Common myeloid progenitor, CD34-positive (primary cell): ENCODE data around the gene HTR2A. TPM values are rescaled to one million over a fixed set of nuclear protein-coding genes. Genes with fewer than 3 reads are reported as not detected.

Source experiments
- CTCF ChIA-PET: fragments of 350-600 bp; sonication (Branson Sonifier 250); formaldehyde crosslinking; loops from one replicate; lab custom pipeline; 2021; ENCODE audit warnings: antibody characterized with exemption; lab: Charles Lee
- POLR2A ChIA-PET: fragments of 350-600 bp; sonication (Branson Sonifier 250); formaldehyde crosslinking; loops from one replicate; lab custom pipeline; 2021; ENCODE audit warnings: antibody characterized with exemption; lab: Charles Lee
- DNase-seq, 3 donors: peaks; one replicate each; pipeline versions ENCODE4 v3.0.0 to v3.0.0-alpha.2; 2013
- H3K27ac ChIP-seq, 2 experiments: 1 replicate in 1 of 2; 2 replicates in 1 of 2; pipeline ENCODE4 v1.7.0; 2013; ENCODE audit warnings: inconsistent platforms in 2 of 2, low read length in 2 of 2, mild to moderate bottlenecking in 2 of 2, low read depth in 1 of 2, moderate library complexity in 1 of 2; ENCODE audit not compliant: severe bottlenecking in 2 of 2, insufficient read depth in 1 of 2, poor library complexity in 1 of 2
- H3K27me3 ChIP-seq, 5 experiments: replicated peaks in 2 of 5; 1 replicate in 3 of 5; 2 replicates in 2 of 5; pipeline versions ENCODE4 v1.6.1 to v1.7.0; 2013; ENCODE audit warnings: low read length in 4 of 5, mild to moderate bottlenecking in 2 of 5, moderate library complexity in 2 of 5, inconsistent platforms in 1 of 5; ENCODE audit not compliant: insufficient read depth in 5 of 5, control insufficient read depth in 4 of 5
- H3K36me3 ChIP-seq, 4 experiments: 1 replicate in 2 of 4; 2 replicates in 2 of 4; pipeline versions ENCODE4 v1.6.1 to v1.7.0; 2013; ENCODE audit warnings: low read length in 3 of 4, control low read depth in 1 of 4, mild to moderate bottlenecking in 1 of 4; ENCODE audit not compliant: control insufficient read depth in 4 of 4, insufficient read depth in 4 of 4
- H3K4me1 ChIP-seq, 4 experiments: 1 replicate in 3 of 4; 2 replicates in 1 of 4; pipeline versions ENCODE4 v1.6.1 to v1.7.1; 2013; ENCODE audit warnings: low read length in 3 of 4, mild to moderate bottlenecking in 3 of 4, control low read depth in 1 of 4, inconsistent platforms in 1 of 4, moderate library complexity in 1 of 4; ENCODE audit not compliant: control insufficient read depth in 4 of 4, insufficient read depth in 4 of 4; ENCODE audit errors: control extremely low read depth in 1 of 4
- H3K4me3 ChIP-seq, 7 experiments: 1 replicate in 4 of 7; 2 replicates in 3 of 7; pipeline versions ENCODE4 v1.5.1 to v1.7.0; 2013; ENCODE audit warnings: mild to moderate bottlenecking in 7 of 7, low read length in 6 of 7, moderate library complexity in 6 of 7, inconsistent platforms in 2 of 7, low read depth in 2 of 7, control low read depth in 1 of 7; ENCODE audit not compliant: insufficient read depth in 4 of 7, control insufficient read depth in 1 of 7; ENCODE audit errors: extremely low read depth in 1 of 7
- H3K9me3 ChIP-seq, 5 experiments: 1 replicate in 4 of 5; 2 replicates in 1 of 5; pipeline versions ENCODE4 v1.6.1 to v1.7.1; 2013; ENCODE audit warnings: low read length in 4 of 5, mild to moderate bottlenecking in 2 of 5, inconsistent platforms in 1 of 5, low read depth in 1 of 5, moderate library complexity in 1 of 5; ENCODE audit not compliant: control insufficient read depth in 4 of 5, insufficient read depth in 2 of 5; ENCODE audit errors: control extremely low read depth in 1 of 5
- WGBS: methylation state at CpG from one replicate; pipeline ENCODE4 v1.1.5; 2013; ENCODE audit not compliant: insufficient coverage; 5-methylcytosine and 5-hydroxymethylcytosine counted together
- polyA plus RNA-seq: library from polyadenylated mRNA; unstranded; fragments of 120-200 nt; gene quantifications from one replicate; pipeline ENCODE4 v1.2.1, GENCODE V29; 2013

Gene HTR2A
- 0.03 TPM for polyA plus RNA-seq

- Histone ChIP-seq H3K27ac (peak within 1 kb of the TSS in 1 of 2 experiments; percentile 19), H3K27me3 (no peaks in the 10 kb centered on the region), H3K4me1 (peaks cover 5 to 26% (median 11%) of the 10 kb centered on the region in 4 experiments), H3K36me3 (no peaks in the 10 kb centered on the region), H3K9me3 (no peaks in the 10 kb centered on the region), H3K4me3 (peak within 1 kb of the TSS in 6 of 7 experiments; percentile 7 to 80 (median 52))
- CTCF ChIA-PET: interaction anchor here (1.0 to 1.7 kb wide), 4 partner anchors 26 to 559 kb away, joined by 3 to 5 read pairs (median 4); no protein-coding TSS in a partner anchor
- POLR2A ChIA-PET: no interaction called here
- 0% methylated on average over 8 of the region's 13 CpGs for WGBS
- peak; percentile 21 to 66 (median 57) for DNase-seq
Measured at GRCh38 chr13:46896341-46897137, at the start of gene HTR2A. TSS of gene HTR2A (minus strand) at chr13:46897053. CDS start at chr13:46895906, 1,147 bp downstream.

DNA sequence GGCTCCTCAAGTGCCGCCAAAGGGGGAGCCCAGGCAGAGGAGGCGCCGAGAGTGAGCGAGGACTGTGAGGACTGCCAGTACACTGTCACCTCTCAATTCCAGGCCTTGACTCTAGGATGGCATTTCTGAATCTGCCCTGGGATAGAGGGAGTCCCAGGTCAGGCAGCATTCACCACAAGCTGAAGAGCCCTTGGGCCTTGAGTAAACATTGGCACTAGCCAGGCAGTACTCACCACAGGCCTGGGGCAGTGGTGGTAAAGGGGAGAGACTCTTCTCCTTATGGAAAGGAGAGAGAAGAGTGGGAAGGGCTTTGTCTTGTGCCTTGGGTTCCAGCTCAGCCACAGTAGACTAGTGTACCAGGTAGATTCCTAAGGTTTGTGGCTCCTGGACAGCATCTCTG lies 39.7 kb upstream of the HTR2A start:
- WGBS: no CpG with 5 or more reads among the region's 4 CpGs
- POLR2A ChIA-PET: no interaction called here
- Histone ChIP-seq H3K27me3 (no peaks in the 10 kb centered on the region), H3K4me1 (no peaks in the 10 kb centered on the region), H3K4me3 (no peak overlapping the region), H3K36me3 (no peaks in the 10 kb centered on the region), H3K27ac (no peak overlapping the region), H3K9me3 (peaks cover 2 to 20% (median 6%) of the 10 kb centered on the region in 5 experiments)
- DNase-seq: no peak
- CTCF ChIA-PET: no interaction called here

- H3K36me3 ChIP-seq: no peaks in the 10 kb centered on the region
- DNase-seq: no peak
- ChIA-PET CTCF (interaction anchor here (1.5 kb wide), 1 partner anchor 27 kb away, joined by 3 read pairs; no protein-coding TSS in a partner anchor), POLR2A (no interaction called here)
- H3K4me3 ChIP-seq: no peak overlapping the region
- 91% methylated on average over 1 of the region's 1 CpG for WGBS
- H3K9me3 ChIP-seq: peaks cover 2 to 20% (median 6%) of the 10 kb centered on the region in 5 experiments
- no peaks in the 10 kb centered on the region for H3K4me1 ChIP-seq
- H3K27me3 ChIP-seq: no peaks in the 10 kb centered on the region
- no peak overlapping the region for H3K27ac ChIP-seq
Measured at GRCh38 chr13:46934749-46935148, 37.9 kb upstream of the HTR2A start.

DNA sequence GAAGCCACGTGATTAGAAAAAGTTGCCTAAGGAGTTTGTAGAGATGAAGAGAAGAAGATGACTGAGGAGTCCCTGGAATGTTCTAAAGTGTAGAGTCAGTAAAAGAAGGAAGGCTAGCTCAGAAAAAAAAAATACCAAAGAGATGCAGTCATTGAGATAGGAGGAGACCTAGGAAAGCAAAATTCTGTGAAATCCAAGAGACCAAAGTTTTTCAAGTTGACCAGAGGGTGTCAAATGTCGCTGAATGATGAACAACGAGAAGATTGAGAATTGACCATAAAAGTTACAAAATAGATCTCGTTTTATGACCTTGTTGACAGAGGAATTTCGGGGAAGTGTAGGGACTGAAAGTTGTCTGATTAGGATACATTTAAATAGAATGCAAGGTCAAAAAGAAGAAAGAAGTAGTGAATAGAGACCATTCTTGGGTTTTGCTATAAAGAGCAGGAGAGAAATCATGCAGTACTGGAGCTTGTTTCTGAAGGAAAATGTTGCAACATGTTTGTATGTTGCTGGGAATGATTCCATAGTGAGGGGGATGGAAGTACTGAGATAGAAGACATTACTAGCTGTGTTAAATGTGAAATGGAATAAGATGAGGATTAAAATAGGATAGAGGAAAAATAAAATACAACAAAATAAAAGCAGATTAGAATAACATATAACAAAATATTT lies 30.2 kb upstream of the HTR2A start:
- Histone ChIP-seq H3K36me3 (no peaks in the 10 kb centered on the region), H3K4me3 (no peak overlapping the region), H3K9me3 (no peaks in the 10 kb centered on the region), H3K27me3 (no peaks in the 10 kb centered on the region), H3K4me1 (no peaks in the 10 kb centered on the region), H3K27ac (no peak overlapping the region)
- POLR2A ChIA-PET: no interaction called here
- no peak for DNase-seq
- 100% methylated on average over 5 of the region's 5 CpGs for WGBS
- CTCF ChIA-PET: no interaction called here

- ChIA-PET CTCF (no interaction called here), POLR2A (no interaction called here)
- Histone ChIP-seq H3K4me1 (no peaks in the 10 kb centered on the region), H3K27me3 (no peaks in the 10 kb centered on the region), H3K9me3 (no peaks in the 10 kb centered on the region), H3K4me3 (no peak overlapping the region), H3K27ac (no peak overlapping the region), H3K36me3 (no peaks in the 10 kb centered on the region)
- no CpG with 5 or more reads among the region's 1 CpG for WGBS
- no peak for DNase-seq
Measured at GRCh38 chr13:46925486-46925885, 28.6 kb upstream of the HTR2A start.

- POLR2A ChIA-PET: interaction anchor here (0.6 kb wide), 1 partner anchor 114 kb away, joined by 4 read pairs; no protein-coding TSS in a partner anchor
- CTCF ChIA-PET: interaction anchor here (1.6 kb wide), 1 partner anchor 20 kb away, joined by 5 read pairs; no protein-coding TSS in a partner anchor
- H3K4me3 ChIP-seq: no peak overlapping the region
- DNase-seq: no peak
- no peaks in the 10 kb centered on the region for H3K36me3 ChIP-seq
- no peak overlapping the region for H3K27ac ChIP-seq
- no peaks in the 10 kb centered on the region for H3K4me1 ChIP-seq
- WGBS: no CpG with 5 or more reads among the region's 2 CpGs
- H3K9me3 ChIP-seq: no peaks in the 10 kb centered on the region
- H3K27me3 ChIP-seq: no peaks in the 10 kb centered on the region
Measured at GRCh38 chr13:46914341-46914740, 17.5 kb upstream of the HTR2A start.

DNA sequence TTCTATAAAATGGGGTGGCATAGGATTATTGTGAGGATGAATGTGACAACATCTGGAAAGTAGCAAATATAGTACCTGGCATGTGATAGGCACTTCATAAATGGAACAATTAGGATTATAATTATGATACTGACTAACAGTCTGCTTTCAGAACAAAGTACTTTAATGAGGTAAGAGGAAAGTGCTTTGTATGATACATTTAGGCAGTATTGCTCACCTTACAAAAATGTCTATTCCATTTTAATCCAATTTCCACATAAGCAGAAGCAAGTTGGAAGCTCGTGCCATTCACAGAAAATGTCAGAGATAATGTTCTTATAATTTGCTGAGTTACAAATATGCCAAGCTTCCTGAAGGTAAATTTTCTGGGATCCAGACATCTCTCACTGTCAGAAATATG lies 16.9 kb upstream of the HTR2A start:
- no peaks in the 10 kb centered on the region for H3K27me3 ChIP-seq
- H3K4me3 ChIP-seq: no peak overlapping the region
- WGBS: no CpG with 5 or more reads among the region's 1 CpG
- no peaks in the 10 kb centered on the region for H3K9me3 ChIP-seq
- H3K27ac ChIP-seq: no peak overlapping the region
- no peaks in the 10 kb centered on the region for H3K4me1 ChIP-seq
- POLR2A ChIA-PET: no interaction called here
- CTCF ChIA-PET: interaction anchor here (1.6 kb wide), 1 partner anchor 20 kb away, joined by 5 read pairs; no protein-coding TSS in a partner anchor
- H3K36me3 ChIP-seq: no peaks in the 10 kb centered on the region
- DNase-seq: no peak
